GM19463 (cell line): ENCODE data around the gene THY1.
"Not testable (repeated sequence)": the region's sequence is repeated elsewhere in the genome, so short reads cannot be mapped to it uniquely, and the experiment has no call there.

ENCODE experiments used
- ATAC-seq: cut with Tn5 transposase; IDR thresholded peaks from one replicate; pipeline ENCODE4 v1.9.1; 2021; ENCODE audit warnings: mild to moderate bottlenecking, moderate library complexity; ENCODE audit not compliant: unreplicated experiment

The THY1 gene

GRCh38 chr11:119422809-119423508 lies at the start of gene THY1:
Gene THY1, minus strand, starts transcription at chr11:119423172. Its CDS starts 2,267 bp downstream, at chr11:119420905.
- ATAC-seq, result no peak

GRCh38 chr11:119472186-119472855 lies 49.3 kb upstream of the THY1 start:
- no peak for ATAC-seq

GRCh38 chr11:119471329-119471728 lies 48.4 kb upstream of the THY1 start:
- no peak for ATAC-seq

GRCh38 chr11:119470317-119471291 lies 47.6 kb upstream of the THY1 start:
- no peak for ATAC-seq

- no peak for ATAC-seq
Measured at GRCh38 chr11:119469506-119469905, 46.5 kb upstream of the THY1 start.

- no peak for ATAC-seq
Measured at GRCh38 chr11:119468511-119468910, 45.5 kb upstream of the THY1 start.

GRCh38 chr11:119461229-119461963 lies 38.4 kb upstream of the THY1 start:
- no peak for ATAC-seq

- ATAC-seq, result no peak
Measured at GRCh38 chr11:119460582-119460981, 37.6 kb upstream of the THY1 start.

GRCh38 chr11:119460097-119460496 lies 37.1 kb upstream of the THY1 start:
- no peak for ATAC-seq

GRCh38 chr11:119459293-119459976 lies 36.5 kb upstream of the THY1 start:
- no peak for ATAC-seq

GRCh38 chr11:119455708-119456107 lies 32.7 kb upstream of the THY1 start:
- ATAC-seq, result not testable (repeated sequence)

GRCh38 chr11:119455241-119455640 lies 32.3 kb upstream of the THY1 start:
- not testable (repeated sequence) for ATAC-seq

GRCh38 chr11:119453881-119454280 lies 30.9 kb upstream of the THY1 start:
- no peak for ATAC-seq

GRCh38 chr11:119450590-119451326 lies 27.8 kb upstream of the THY1 start:
- no peak for ATAC-seq

- ATAC-seq, result no peak
Measured at GRCh38 chr11:119449498-119449897, 26.5 kb upstream of the THY1 start.

- ATAC-seq, result no peak
Measured at GRCh38 chr11:119448380-119448779, 25.4 kb upstream of the THY1 start.

GRCh38 chr11:119447664-119448242 lies 24.8 kb upstream of the THY1 start:
- no peak for ATAC-seq

- ATAC-seq, result no peak
Measured at GRCh38 chr11:119446871-119447663, 24.1 kb upstream of the THY1 start.
